T-helper 2 cell treated with Interferon-gamma antibody and Interleukin-4, amounts not matched to agents 100 ng/mL and 5 ng/mL, for 36 hours (primary cell): ENCODE measurements around the gene AUTS2. TPM values are rescaled to one million over a fixed set of nuclear protein-coding genes. Genes with fewer than 3 reads are reported as not detected.

Experiments used
- intact Hi-C: fragments of 100-400 bp; cut with micrococcal nuclease; formaldehyde crosslinking; loops from one replicate; pipeline ENCODE4 v1.15.1; 2023
- total RNA-seq: library from RNA; stranded (reverse); gene quantifications from 2 replicates; pipeline ENCODE4 v1.2.3, GENCODE V29; 2022

Gene AUTS2
- total RNA-seq, 1 donor from 2014 or later = 3.3 TPM

- intact Hi-C loops = no loop called here
Observed at GRCh38 chr7:69927461-69927860, 329.2 kb downstream of the AUTS2 start.

DNA sequence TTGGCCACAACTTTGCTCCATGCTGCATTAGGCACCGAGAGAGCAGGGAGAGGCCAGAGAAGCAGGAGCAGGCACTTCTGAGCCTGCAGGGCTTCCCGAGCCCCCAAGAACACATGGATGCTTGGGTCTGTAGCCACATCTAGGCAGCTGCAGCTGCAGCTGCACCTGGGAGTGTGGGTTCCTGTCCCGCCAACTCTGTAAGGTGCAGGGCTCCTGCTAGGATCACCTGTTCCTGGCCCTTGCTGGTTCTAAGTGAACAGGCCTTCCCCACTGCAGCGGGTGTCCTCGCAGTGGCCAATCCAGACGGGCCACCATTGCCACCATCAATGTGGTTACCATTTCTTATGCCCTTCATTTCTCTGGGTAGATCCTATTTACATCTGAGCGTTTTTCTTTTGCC lies 330.3 kb downstream of the AUTS2 start:
- intact Hi-C loops = no loop called here

- intact Hi-C loops = no loop called here
Observed at GRCh38 chr7:69929622-69930021, 331.3 kb downstream of the AUTS2 start.

- intact Hi-C loops = no loop called here
Observed at GRCh38 chr7:69932034-69932628, 333.9 kb downstream of the AUTS2 start.

DNA sequence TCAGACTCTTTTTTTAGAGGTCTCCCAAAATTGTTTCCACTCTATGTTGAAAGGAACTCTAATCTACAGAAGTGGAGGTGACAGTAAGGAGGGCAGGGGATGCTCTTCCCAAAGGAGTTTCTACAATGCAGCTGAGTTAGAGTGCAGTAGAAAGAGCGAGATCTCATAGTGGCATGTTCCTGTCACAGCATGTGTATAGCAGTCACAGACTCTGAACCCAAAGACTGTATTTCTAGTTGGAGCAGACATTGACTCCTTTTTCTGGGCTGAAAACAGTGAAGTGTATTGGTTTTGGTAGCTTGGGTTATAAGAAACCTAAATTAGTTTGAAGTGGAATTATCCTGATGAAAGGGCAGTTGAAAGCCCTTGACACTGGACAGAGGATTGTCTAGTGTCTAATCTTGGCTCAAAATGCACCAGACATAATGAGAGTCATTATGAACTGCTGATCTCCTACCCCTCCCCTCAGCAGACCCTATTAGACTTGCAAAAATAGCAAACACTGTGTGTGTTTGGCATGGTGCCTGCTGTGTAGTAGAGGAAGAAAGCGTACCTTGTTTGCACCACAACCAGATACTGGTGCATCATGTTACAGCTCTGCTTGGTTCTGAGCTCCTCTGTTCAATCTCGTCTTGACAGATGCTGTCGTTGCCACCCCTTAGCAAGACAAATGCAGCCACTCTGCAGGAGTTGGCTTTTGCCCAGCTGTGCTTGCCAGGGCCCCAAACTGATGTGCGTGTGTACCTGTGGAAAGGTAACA lies 336.0 kb downstream of the AUTS2 start:
- intact Hi-C loops = no loop called here

- intact Hi-C loops = no loop called here
Observed at GRCh38 chr7:69935107-69935506, 336.8 kb downstream of the AUTS2 start.

DNA sequence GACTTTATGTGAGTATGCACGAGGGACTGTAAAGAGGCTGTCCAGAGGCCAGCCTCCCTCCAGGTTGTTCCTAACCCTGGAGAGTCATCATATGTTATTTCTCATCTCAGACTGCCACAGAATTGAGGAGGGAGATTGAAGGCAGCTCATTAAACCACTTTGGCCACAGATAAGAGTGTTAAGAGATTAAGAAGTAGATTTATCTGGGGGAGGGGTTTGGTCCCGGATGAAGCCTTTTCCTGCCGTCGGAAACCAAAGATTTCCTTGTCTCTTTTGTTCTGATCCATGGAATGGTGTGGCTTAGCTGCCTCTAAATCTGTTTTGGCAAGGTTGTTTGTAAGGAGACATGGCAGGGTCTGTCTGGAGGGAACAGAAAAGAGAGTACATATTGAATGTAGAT lies 338.8 kb downstream of the AUTS2 start:
- intact Hi-C loops = no loop called here

- intact Hi-C loops = no loop called here
Observed at GRCh38 chr7:69939317-69939716, 341.0 kb downstream of the AUTS2 start.

DNA sequence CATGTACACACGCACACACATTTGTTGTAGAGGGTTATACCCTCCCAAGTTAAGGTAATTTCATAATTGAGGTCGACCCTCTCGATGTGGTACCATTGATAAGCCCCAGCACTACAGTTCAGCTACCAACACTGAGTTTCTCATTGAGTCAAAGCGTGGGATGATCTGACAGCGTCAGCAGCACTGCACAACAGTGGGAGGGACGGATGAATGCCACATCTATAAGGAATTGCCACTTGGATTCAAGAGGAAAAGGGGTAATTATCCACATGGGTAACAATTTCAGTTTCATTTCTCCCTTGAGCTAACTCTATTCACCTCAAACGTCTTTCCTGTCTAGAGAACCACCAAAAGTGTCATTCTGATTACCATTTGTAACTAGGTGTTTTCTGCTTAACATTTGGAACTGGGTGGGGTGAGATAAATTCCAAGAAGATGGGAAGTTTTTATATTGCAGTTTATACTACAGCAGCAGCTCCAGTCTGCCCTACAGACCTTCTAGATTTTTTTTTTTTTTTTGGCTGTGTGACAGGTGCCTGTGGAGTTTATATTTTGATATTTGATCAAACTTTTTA lies 342.9 kb downstream of the AUTS2 start:
- intact Hi-C loops = no loop called here

DNA sequence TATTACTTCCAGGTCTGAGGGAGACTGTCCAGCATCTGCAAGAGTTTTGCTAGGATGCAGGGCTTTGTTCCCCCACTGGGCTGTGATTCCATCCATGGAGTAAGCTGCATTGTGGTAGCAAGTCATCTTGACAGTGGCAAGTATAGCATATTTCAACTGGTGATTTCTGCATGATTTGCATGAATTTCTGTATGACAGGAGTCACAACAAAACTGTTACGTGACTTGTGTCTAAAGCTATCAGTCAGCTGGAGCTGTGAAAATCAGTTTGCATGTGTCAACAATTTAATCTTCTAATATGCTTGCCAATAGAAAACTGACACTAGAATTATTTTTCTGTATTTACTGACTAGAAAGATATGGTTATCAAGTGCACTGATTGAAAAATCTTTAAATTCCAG lies 344.3 kb downstream of the AUTS2 start:
- intact Hi-C loops = no loop called here

GRCh38 chr7:69946901-69947300 lies 348.6 kb downstream of the AUTS2 start:
- intact Hi-C loops = no loop called here

- intact Hi-C loops = no loop called here
Observed at GRCh38 chr7:69947998-69948397, 349.7 kb downstream of the AUTS2 start.

- intact Hi-C loops = no loop called here
Observed at GRCh38 chr7:69949122-69949521, 350.8 kb downstream of the AUTS2 start.

GRCh38 chr7:69951458-69951857 lies 353.2 kb downstream of the AUTS2 start:
- intact Hi-C loops = no loop called here

DNA sequence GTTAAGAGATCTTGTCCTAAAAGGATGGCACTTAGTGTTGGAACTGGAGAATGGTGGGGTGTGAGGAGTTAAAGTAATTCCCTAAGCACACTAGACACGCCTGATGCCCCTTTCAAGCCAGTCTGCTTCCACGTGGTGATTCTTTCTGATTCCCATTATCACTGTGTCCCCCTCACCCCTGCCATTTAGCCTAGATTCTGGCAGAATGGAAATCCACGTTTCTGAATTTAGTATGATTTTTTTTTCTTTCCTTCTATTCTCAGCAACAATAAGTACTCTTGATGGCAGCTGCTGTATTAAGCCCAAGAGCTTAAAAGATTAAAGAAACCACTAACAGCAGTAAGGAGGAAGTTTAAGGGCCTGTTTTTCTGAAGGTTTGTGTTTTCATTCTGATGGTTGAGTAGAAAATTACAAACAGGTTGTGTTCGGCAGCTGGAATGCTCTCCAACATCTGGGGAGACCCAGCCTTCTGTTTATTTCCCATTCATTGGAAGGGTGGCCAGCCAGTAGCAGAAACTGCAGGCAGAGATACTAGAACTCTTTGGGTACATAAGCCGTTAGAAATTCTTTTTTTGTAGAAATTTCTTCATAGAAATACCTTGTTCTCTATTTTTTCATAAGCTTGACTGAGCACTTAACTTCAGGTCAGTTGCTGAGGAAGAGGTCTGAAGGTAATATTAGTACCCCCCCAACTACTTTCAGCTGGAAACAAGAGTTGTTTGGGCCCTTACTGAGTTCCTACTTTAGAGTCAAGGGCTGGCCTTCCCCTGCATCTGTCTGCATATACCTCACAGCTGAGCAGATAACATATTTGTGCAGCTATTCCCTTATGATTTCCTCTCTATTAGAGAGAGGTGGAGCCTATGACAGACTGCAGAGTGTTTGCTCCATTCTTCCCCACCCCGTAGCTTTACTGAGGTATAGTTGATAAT lies 355.1 kb downstream of the AUTS2 start:
- intact Hi-C loops = no loop called here

- intact Hi-C loops = no loop called here
Observed at GRCh38 chr7:69956541-69956940, 358.3 kb downstream of the AUTS2 start.

GRCh38 chr7:69957661-69958060 lies 359.4 kb downstream of the AUTS2 start:
- intact Hi-C loops = no loop called here

DNA sequence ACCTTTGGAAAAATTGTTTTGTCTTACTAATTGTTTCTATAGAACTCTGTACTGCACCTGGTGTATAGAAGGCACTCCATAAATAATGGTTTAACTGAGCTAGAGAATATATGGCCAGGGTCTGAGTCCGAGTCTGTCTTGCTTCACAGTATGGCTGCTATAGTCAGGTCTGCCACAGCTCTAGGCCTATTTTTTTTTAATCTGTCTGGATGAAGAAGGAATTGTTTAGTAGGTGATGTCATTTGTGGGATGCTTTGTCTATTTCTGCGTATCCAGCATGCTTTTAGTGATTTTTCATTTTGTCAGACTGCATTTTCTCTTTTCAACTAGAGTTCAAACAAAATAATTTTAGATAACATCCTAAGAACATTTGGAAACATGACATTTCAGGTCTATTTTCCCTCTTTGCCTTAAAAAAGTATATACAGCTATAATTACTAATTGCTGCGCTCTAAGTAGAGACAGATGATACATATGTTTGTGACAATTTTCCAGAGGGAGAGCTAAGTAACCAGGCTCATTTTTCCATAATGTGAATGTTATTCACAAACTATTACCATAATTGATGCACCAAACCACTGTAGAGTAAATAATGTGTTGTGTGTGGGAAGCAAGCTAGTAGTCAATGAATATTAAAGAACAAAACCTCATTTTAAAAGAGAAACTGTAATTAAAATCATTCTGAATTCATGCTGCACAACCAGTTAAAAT lies 361.7 kb downstream of the AUTS2 start:
- intact Hi-C loops = no loop called here

- intact Hi-C loops = no loop called here
Observed at GRCh38 chr7:69961436-69961835, 363.2 kb downstream of the AUTS2 start.

GRCh38 chr7:69962186-69963065 lies 364.2 kb downstream of the AUTS2 start:
- intact Hi-C loops = no loop called here
